T-helper 2 cell treated with Interferon-gamma antibody and Interleukin-4, amounts not matched to agents 5 μg/mL and 100 μg/mL, for 36 hours (primary cell): ENCODE data around the gene RAD1.

ENCODE experiments used
- DNase-seq: peaks from one replicate; pipeline ENCODE4 v3.0.0; 2021; ENCODE audit warnings: low spot score
- H3K27ac Mint-ChIP-seq: one replicate; pipeline ENCODE4 v1.8.0; 2021; ENCODE audit warnings: mild to moderate bottlenecking, mixed read lengths
- H3K27me3 Mint-ChIP-seq: one replicate; pipeline ENCODE4 v1.8.0; 2021; ENCODE audit warnings: low read depth, mixed read lengths
- H3K36me3 Mint-ChIP-seq: one replicate; pipeline ENCODE4 v1.8.0; 2021; ENCODE audit warnings: low read depth, mixed read lengths
- H3K4me1 Mint-ChIP-seq: one replicate; pipeline ENCODE4 v1.8.0; 2021; ENCODE audit warnings: low read depth, mixed read lengths
- H3K4me3 Mint-ChIP-seq: one replicate; pipeline ENCODE4 v1.8.0; 2022; ENCODE audit warnings: mild to moderate bottlenecking, moderate library complexity, mixed read lengths
- H3K9me3 Mint-ChIP-seq: one replicate; pipeline ENCODE4 v1.8.0; 2021; ENCODE audit warnings: mixed read lengths

The RAD1 gene

DNA sequence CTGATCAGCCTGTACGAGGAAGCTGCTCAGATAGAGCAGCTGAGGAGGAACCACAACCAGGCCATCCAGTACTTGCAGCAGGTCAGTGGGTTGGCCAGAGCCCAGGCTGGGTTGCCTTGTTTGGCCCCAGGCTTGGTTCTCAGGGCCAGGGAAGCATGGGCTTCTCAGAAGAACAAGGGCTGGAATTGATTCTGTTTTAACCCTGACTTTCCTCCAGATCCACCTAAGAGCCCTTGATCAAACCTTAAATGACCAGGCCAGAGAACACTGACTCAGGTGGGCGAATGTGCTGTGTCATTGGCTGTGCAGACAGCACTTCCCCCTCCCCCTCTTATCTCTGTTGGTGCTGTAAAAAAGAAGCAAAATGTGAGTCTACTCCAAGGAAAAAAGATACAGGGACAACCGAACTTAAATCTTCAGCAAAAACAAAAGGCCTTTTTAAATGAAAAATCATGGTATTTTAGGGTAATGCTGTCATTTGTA is 48.3 kb downstream of the RAD1 start:
- Mint-ChIP-seq H3K4me1 (no peaks in the 10 kb centered on the region), H3K27me3 (no peaks in the 10 kb centered on the region), H3K4me3 (no peak overlapping the region), H3K36me3 (no peaks in the 10 kb centered on the region), H3K9me3 (no peaks in the 10 kb centered on the region), H3K27ac (no peak overlapping the region)
- DNase-seq, result no peak

DNA sequence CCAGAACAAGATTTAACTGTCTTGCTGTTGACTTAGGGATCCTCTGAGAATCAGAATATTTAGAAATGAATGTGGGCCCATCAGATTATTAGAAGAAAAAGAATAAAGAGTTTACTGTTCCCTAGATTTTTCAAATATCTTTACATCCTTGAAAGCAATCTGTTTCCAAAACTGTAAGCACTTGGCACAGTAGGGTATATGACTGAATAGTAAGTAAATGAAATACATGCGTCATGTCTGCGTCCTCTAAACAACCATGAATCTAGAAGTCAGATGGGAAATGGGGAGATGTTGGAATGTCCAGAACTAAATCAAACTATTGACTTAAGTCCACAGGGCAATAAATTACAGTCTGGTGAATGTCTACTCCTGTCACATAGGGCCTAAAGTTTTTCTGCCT is 50.2 kb downstream of the RAD1 start:
- DNase-seq, result no peak
- no peaks in the 10 kb centered on the region for H3K4me1 Mint-ChIP-seq
- no peaks in the 10 kb centered on the region for H3K9me3 Mint-ChIP-seq
- no peak overlapping the region for H3K4me3 Mint-ChIP-seq
- no peaks in the 10 kb centered on the region for H3K27me3 Mint-ChIP-seq
- no peaks in the 10 kb centered on the region for H3K36me3 Mint-ChIP-seq
- H3K27ac Mint-ChIP-seq, result no peak overlapping the region

- no peak for DNase-seq
- Mint-ChIP-seq H3K27me3 (no peaks in the 10 kb centered on the region), H3K27ac (no peak overlapping the region), H3K4me3 (no peak overlapping the region), H3K36me3 (no peaks in the 10 kb centered on the region), H3K4me1 (no peaks in the 10 kb centered on the region), H3K9me3 (no peaks in the 10 kb centered on the region)
Measured at GRCh38 chr5:34863946-34864345, 51.4 kb downstream of the RAD1 start.

DNA sequence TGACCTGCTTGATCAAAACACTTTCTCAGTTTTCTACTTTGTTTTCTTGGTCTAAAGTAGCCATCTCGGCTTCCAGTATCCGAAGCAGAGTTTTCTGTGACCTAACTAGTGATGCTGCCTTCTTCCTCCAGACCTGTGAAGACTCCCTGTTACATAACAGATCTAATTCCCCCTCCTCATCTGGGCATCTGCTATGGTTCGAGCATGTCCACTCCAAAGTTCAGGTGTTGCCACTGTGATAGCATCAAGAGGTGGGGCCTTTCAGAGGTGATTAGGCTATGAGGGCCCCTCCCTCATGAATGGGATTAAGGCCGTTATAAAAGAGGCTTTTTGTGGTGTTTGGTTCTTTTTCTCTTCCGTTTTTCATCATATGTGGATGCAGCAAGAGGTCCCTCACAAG is 56.1 kb downstream of the RAD1 start:
- Mint-ChIP-seq H3K27me3 (no peaks in the 10 kb centered on the region), H3K27ac (no peak overlapping the region), H3K4me1 (no peaks in the 10 kb centered on the region), H3K9me3 (no peaks in the 10 kb centered on the region), H3K4me3 (no peak overlapping the region), H3K36me3 (no peaks in the 10 kb centered on the region)
- DNase-seq, result no peak

DNA sequence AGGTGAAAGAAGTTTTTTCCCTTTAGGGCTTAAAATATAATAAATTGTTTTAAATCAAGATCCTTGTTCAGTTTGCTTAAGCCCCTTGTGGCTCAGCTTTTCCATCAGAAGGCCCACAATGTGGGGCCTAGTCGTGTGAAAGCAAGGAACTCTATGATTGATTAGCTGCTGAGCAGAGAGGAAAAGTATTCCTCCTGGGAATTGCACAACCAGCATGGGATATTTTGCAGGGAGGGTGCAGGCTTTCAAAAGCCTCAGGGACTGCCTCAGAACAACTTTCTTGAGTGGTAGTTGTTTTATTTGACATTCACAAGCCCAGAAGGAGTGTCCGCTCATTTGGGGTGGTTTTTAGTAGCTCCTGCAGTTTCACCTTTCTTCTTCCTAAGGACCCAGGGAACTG is 56.5 kb downstream of the RAD1 start:
- Mint-ChIP-seq H3K9me3 (no peaks in the 10 kb centered on the region), H3K4me1 (no peaks in the 10 kb centered on the region), H3K27ac (no peak overlapping the region), H3K27me3 (no peaks in the 10 kb centered on the region), H3K36me3 (no peaks in the 10 kb centered on the region), H3K4me3 (no peak overlapping the region)
- no peak for DNase-seq

DNA sequence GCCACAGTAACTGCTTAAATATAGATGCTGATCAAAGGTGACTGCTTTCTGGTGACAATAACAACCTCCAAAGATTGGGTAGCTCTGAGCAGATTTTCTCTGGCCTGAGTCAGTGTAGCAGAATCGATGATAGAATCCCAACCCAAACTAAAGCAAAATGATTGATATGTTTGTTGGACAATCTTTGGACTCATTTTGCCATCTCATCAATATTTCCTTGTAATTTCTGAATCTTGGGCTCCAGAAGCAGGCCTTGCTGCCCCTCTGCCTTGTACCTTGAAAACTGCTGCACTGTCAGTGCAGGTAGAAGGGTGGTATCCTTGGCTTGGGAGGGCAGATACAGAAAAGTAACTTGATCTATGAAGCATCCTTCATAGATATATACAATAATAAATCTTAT is 57.4 kb downstream of the RAD1 start:
- Mint-ChIP-seq H3K4me1 (no peaks in the 10 kb centered on the region), H3K36me3 (no peaks in the 10 kb centered on the region), H3K9me3 (no peaks in the 10 kb centered on the region), H3K4me3 (no peak overlapping the region), H3K27ac (no peak overlapping the region), H3K27me3 (no peaks in the 10 kb centered on the region)
- DNase-seq, result no peak

GRCh38 chr5:34857161-34857560 is 58.1 kb downstream of the RAD1 start:
- H3K27ac Mint-ChIP-seq, result no peak overlapping the region
- no peak overlapping the region for H3K4me3 Mint-ChIP-seq

More at GRCh38 chr5:34857161-34857560, 58.1 kb downstream of the RAD1 start:
- Mint-ChIP-seq H3K27me3 (no peaks in the 10 kb centered on the region), H3K36me3 (no peaks in the 10 kb centered on the region), H3K4me1 (no peaks in the 10 kb centered on the region), H3K9me3 (no peaks in the 10 kb centered on the region)
- no peak for DNase-seq
